HepG2 (cell line): ENCODE results near the gene OXLD1. TPM values are rescaled to one million over a fixed set of nuclear protein-coding genes. Genes with fewer than 3 reads are reported as not detected.

Experiments
- ATF2 ChIP-seq: sonication (generic); formaldehyde crosslinking; IDR thresholded peaks from 2 replicates; pipeline ENCODE4 v1.4.0; 2020; ENCODE audit warnings: missing genetic modification reagents
- ATF4 ChIP-seq, 2 experiments: fragments of 450-650 bp in 1 of 2; sonication (generic) in 1 of 2; formaldehyde crosslinking; IDR thresholded peaks; 2 replicates each; pipeline versions ENCODE4 v1.5.0 to v1.8.0; 2020 to 2022; ENCODE audit warnings: mild to moderate bottlenecking in 1 of 2, missing genetic modification reagents in 1 of 2
- GMEB2 ChIP-seq: IDR thresholded peaks from 2 replicates; pipeline ENCODE4 v1.6.1; 2016; ENCODE audit warnings: missing biosample characterization, missing genetic modification reagents, low read depth
- HCFC1 ChIP-seq: fragments of 150-350 bp; IDR thresholded peaks from 2 replicates; pipeline ENCODE4 v1.6.1; 2014; ENCODE audit warnings: low read depth, low read length
- MYNN ChIP-seq: sonication (generic); formaldehyde crosslinking; IDR thresholded peaks from 2 replicates; pipeline ENCODE4 v1.4.0; 2020; ENCODE audit warnings: mild to moderate bottlenecking, low read depth, missing genetic modification reagents
- NKX3-1 ChIP-seq: sonication (generic); formaldehyde crosslinking; IDR thresholded peaks from 2 replicates; pipeline ENCODE4 v1.5.0; 2020; ENCODE audit warnings: missing genetic modification reagents
- TFDP2 ChIP-seq: sonication (generic); formaldehyde crosslinking; IDR thresholded peaks from 2 replicates; pipeline ENCODE4 v1.4.0; 2020; ENCODE audit warnings: missing genetic modification reagents
- TOPORS ChIP-seq: sonication (generic); formaldehyde crosslinking; IDR thresholded peaks from 2 replicates; pipeline ENCODE4 v1.8.0; 2023; ENCODE audit warnings: mild to moderate bottlenecking, missing genetic modification reagents
- UBTF ChIP-seq: sonication (generic); formaldehyde crosslinking; IDR thresholded peaks from 2 replicates; pipeline ENCODE4 v1.4.0; 2020; ENCODE audit warnings: mild to moderate bottlenecking, missing genetic modification reagents
- YY1 ChIP-seq: IDR thresholded peaks from 2 replicates; pipeline ENCODE4 v1.6.1; 2011; ENCODE audit warnings: low read length, low read depth, moderate library complexity, mild to moderate bottlenecking; ENCODE audit not compliant: insufficient read depth, insufficient replicate concordance
- ZBTB8A ChIP-seq: sonication (generic); formaldehyde crosslinking; IDR thresholded peaks from 2 replicates; pipeline ENCODE4 v1.4.0; 2020; ENCODE audit warnings: mild to moderate bottlenecking, low read depth, missing genetic modification reagents, borderline replicate concordance
- ZFYVE20 ChIP-seq: sonication (generic); formaldehyde crosslinking; IDR thresholded peaks from 2 replicates; pipeline ENCODE4 v1.8.0; 2023; ENCODE audit warnings: low read depth, mild to moderate bottlenecking, moderate library complexity, missing genetic modification reagents, borderline replicate concordance
- ZNF331 ChIP-seq: sonication (generic); formaldehyde crosslinking; IDR thresholded peaks from 2 replicates; pipeline ENCODE4 v1.4.0; 2020; ENCODE audit warnings: missing genetic modification reagents
- ZNF614 ChIP-seq: IDR thresholded peaks from 2 replicates; pipeline ENCODE4 v1.6.1; 2018; ENCODE audit warnings: missing biosample characterization, missing genetic modification reagents, inconsistent platforms, borderline replicate concordance
- ZNF619 ChIP-seq: sonication (generic); formaldehyde crosslinking; IDR thresholded peaks from 2 replicates; pipeline ENCODE4 v1.4.0; 2020; ENCODE audit warnings: mild to moderate bottlenecking, missing genetic modification reagents
- ZNF777 ChIP-seq: sonication (generic); formaldehyde crosslinking; IDR thresholded peaks from 2 replicates; pipeline ENCODE4 v1.4.0; 2020; ENCODE audit warnings: missing genetic modification reagents
- polyA plus RNA-seq, 8 experiments: library from polyadenylated mRNA; depleted of rRNA in 3 of 8; stranded (reverse) in 7 of 8; unstranded in 1 of 8; fragments of >200 nt; fragmentation: Illumina TruSeq in 4 of 8; extraction: Trizol in 4 of 8; gene quantifications; 2 replicates each; pipeline versions ENCODE4 v1.2.1 to v1.2.3, GENCODE V29; 2011 to 2016; ENCODE audit warnings: low read depth in 4 of 8, missing spikeins in 1 of 8, mixed read lengths in 1 of 8; ENCODE audit not compliant: insufficient read depth in 1 of 8
- total RNA-seq, 5 experiments: library from RNA; depleted of rRNA; stranded (reverse); fragments of >200 nt; fragmentation: Illumina TruSeq; extraction: Trizol; gene quantifications; 2 replicates each; pipeline ENCODE4 v1.2.3, GENCODE V29; 2016; ENCODE audit warnings: low read depth in 1 of 5
- TF ChIP-seq, protein P1 (sequence below): sonication (generic); formaldehyde crosslinking; conservative IDR thresholded peaks from 2 replicates; pipeline ENCODE4 v1.8.0; 2022; ENCODE audit warnings: mild to moderate bottlenecking, moderate library complexity, missing genetic modification reagents

OXLD1 gene
- total and polyA plus RNA-seq, 2 of the 13 experiments (the other 11 are each of a cell fraction or from before 2014, with no cell fraction given): 27.1 to 37.5 TPM

DNA sequence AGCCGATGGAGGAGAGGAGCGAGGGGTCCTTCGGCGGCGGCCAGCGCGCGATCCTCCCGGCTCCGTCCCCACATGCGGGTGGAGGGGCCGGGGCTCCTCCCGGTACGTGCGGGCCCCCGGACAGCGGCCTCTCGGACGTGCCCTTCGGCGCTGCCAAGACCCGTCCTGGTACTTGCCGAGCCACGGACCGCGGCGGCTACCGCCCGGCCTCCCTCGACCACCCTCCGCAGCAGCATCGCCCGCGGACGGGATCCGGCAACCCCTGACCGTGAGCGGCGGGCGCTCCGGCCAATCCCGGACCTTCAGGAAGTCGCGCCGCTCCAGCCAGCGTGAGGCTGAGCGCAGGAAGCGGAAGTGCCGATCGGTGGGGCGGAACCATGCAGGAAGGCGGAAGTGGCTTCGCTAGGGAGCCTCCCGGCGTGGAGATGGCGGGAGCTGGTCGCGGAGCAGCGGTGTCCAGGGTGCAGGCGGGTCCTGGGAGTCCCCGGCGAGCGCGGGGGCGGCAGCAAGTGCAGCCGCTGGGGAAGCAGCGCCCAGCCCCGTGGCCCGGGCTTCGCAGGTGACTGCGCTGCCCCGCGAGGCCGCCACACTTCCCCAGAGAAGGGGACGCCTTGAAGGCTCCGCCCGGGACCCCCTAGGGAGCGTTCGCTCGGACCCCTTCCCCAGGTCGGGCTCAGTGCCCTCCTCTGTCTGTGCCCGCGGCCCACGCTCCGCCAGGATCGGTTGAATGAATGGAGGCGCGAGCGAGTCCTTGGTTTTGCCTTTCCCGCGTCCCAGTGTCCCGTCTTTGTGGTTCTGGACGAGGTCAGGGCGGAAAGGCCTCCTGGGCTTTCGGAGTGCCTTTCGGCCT is at the start of gene OXLD1, which contains the start of gene CCDC137 (continued):
- TF ChIP-seq UBTF: peak; percentile 87; the same call in 1 of the 2 replicates
- peak; percentile 67; the same call in 1 of the 2 replicates for TF ChIP-seq ZNF331 (CRISPR knock-in tag)
- TF ChIP-seq ATF2 (CRISPR knock-in tag): peak; percentile 70; the same call in 1 of the 2 replicates
- peak; percentile 80 for TF ChIP-seq TOPORS (CRISPR knock-in tag)
- TF ChIP-seq TFDP2 (CRISPR knock-in tag): peak; percentile 78
- TF ChIP-seq YY1: peak; percentile 91
- TF ChIP-seq NKX3-1 (CRISPR knock-in tag): peak; percentile 75
- peak; percentile 79; the same call in 1 of the 2 replicates for TF ChIP-seq ZNF619 (CRISPR knock-in tag)
- TF ChIP-seq ZNF777 (CRISPR knock-in tag): 0 out of 2 replicates have a peak, but pooled peaks have one; percentile 26
- TF ChIP-seq, protein P1, sequence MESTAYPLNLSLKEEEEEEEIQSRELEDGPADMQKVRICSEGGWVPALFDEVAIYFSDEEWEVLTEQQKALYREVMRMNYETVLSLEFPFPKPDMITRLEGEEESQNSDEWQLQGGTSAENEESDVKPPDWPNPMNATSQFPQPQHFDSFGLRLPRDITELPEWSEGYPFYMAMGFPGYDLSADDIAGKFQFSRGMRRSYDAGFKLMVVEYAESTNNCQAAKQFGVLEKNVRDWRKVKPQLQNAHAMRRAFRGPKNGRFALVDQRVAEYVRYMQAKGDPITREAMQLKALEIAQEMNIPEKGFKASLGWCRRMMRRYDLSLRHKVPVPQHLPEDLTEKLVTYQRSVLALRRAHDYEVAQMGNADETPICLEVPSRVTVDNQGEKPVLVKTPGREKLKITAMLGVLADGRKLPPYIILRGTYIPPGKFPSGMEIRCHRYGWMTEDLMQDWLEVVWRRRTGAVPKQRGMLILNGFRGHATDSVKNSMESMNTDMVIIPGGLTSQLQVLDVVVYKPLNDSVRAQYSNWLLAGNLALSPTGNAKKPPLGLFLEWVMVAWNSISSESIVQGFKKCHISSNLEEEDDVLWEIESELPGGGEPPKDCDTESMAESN (CRISPR knock-in tag): peak; percentile 96
- peak; percentile 64 for TF ChIP-seq GMEB2 (CRISPR knock-in tag)
- TF ChIP-seq ZFYVE20 (CRISPR knock-in tag): no peak
- peak; percentile 67 for TF ChIP-seq HCFC1
- peak in 1 of 2 experiments; percentile 57; a peak in 1 of 4 replicates for TF ChIP-seq ATF4 (CRISPR knock-in tag; IDR thresholded peaks at IDR 0.05)
- 0 out of 2 replicates have a peak, but pooled peaks have one; percentile 35 for TF ChIP-seq ZBTB8A
- peak; percentile 89; the same call in 1 of the 2 replicates for TF ChIP-seq ZNF614 (CRISPR knock-in tag)
- no peak; the same call in 1 of the 2 replicates for TF ChIP-seq MYNN (CRISPR knock-in tag)
